T-helper 22 cell (primary cell): ENCODE results near the gene MTMR12.

Experiments
- DNase-seq: peaks from one replicate; pipeline ENCODE4 v3.0.0-alpha.2; 2020; ENCODE audit warnings: low read depth

Gene MTMR12

GRCh38 chr5:32190095-32190494 lies 122.6 kb downstream of the MTMR12 start:
- no peak for DNase-seq

- no peak for DNase-seq
These were observed 125.1 kb downstream of the MTMR12 start for GRCh38 chr5:32187675-32188074.

DNA sequence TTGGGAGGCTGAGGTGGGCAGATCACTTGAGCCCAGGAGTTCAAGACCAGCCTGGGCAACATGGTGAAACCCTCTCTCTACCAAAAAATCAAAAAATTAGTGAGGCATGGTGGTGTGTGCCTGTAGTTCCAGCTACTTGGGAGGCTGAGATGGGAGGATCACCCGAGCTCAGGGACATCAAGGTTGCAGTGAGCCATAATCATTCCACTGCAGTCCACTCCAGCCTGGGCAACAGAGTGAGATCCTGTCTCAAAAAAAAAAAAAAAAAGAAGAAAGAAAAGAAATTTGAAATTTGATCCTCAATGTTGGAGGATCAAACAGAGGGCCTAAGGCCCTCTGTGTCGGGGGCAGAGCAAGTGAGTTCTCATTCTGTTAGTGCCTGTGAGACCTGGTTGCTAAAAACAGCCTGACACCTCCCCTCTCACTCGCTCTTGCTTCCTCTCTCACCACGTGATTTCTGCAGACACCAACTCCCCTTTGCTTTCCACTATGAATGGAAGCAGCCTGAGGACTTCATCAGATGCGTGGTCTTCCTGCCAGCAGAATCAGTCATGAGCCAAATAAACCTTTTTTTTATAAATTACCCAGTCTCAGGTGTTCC lies 130.2 kb downstream of the MTMR12 start:
- DNase-seq: no peak
